ENCODE data around the gene MTX1. TPM values are rescaled to one million over a fixed set of nuclear protein-coding genes. Genes with fewer than 3 reads are reported as not detected.

Gene MTX1
- total and polyA plus RNA-seq, 4 donors = 25.6 to 72.1 (median 58.3) TPM

DNA sequence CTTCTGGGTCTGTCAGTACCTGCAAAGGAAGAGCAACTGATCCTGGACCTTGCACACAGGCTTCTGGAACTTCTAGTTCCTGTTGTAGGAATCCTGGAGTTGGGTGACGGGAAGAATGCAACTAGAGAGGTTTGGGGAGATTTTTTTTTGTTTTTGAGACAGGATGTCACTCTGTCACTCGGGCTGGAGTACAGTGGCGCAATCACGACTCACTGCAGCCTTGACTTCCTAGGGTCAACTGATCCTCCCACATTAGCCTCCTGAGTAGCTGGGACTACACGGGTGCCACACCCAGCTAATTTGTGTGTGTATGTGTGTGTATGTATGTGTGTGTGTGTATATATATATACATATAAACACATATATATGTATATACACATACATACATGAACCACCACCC lies 28.0 kb downstream of the MTX1 start:
- no peaks in the 10 kb centered on the region for H3K9me3 ChIP-seq (ENCODE audit: control insufficient read depth in 4 of 4, insufficient read depth in 3 of 4, low read length in 3 of 4)
- H3K27me3 ChIP-seq (ENCODE audit: control insufficient read depth in 3 of 3, insufficient read depth in 3 of 3, low read length in 2 of 3) = no peaks in the 10 kb centered on the region
- no peak overlapping the region for H3K9ac ChIP-seq (ENCODE audit: insufficient read depth in 1 of 2, low read length in 2 of 2)
- H3K4me1 ChIP-seq (ENCODE audit: control insufficient read depth in 5 of 5, insufficient read depth in 5 of 5, low read length in 5 of 5) = peaks cover 0 to 6% (median 3%) of the 10 kb centered on the region in 5 donors
- no peak overlapping the region for H3K4me3 ChIP-seq
- H3K36me3 ChIP-seq (ENCODE audit: control insufficient read depth in 4 of 4, insufficient read depth in 4 of 4, low read length in 4 of 4) = peaks cover 0 to 12% (median 0%) of the 10 kb centered on the region in 4 donors
- 41 to 69% methylated on average over 5 of the region's 5 CpGs for WGBS, 2 donors
- no peak overlapping the region for H3K27ac ChIP-seq (ENCODE audit: low read depth in 1 of 2, low read length in 1 of 2)
- no peak for TF ChIP-seq CTCF (IDR thresholded peaks at IDR 0.05; ENCODE audit: control extremely low read depth, extremely low read depth)
- DNase-seq = no peak
- ATAC-seq (ENCODE audit: insufficient read depth, low FRiP score) = no peak

GRCh38 chr1:155241069-155241679 lies 32.7 kb downstream of the MTX1 start:
- DNase-seq (peak; percentile 75 to 90 (median 89)), ATAC-seq (ENCODE audit: insufficient read depth, low FRiP score) (no peak)
- Histone ChIP-seq H3K36me3 (ENCODE audit: control insufficient read depth in 4 of 4, insufficient read depth in 4 of 4, low read length in 4 of 4) (peaks cover 0 to 12% (median 0%) of the 10 kb centered on the region in 4 donors), H3K27ac (ENCODE audit: low read depth in 1 of 2, low read length in 1 of 2) (peak overlapping the region in 1 of 2 donors; percentile 62), H3K4me1 (ENCODE audit: control insufficient read depth in 5 of 5, insufficient read depth in 5 of 5, low read length in 5 of 5) (peaks cover 0 to 23% (median 4%) of the 10 kb centered on the region in 5 donors), H3K4me3 (no peak overlapping the region), H3K9me3 (ENCODE audit: control insufficient read depth in 4 of 4, insufficient read depth in 3 of 4, low read length in 3 of 4) (no peaks in the 10 kb centered on the region), H3K27me3 (ENCODE audit: control insufficient read depth in 3 of 3, insufficient read depth in 3 of 3, low read length in 2 of 3) (no peaks in the 10 kb centered on the region), H3K9ac (ENCODE audit: insufficient read depth in 1 of 2, low read length in 2 of 2) (no peak overlapping the region)
- 14 to 19% methylated on average over 4 of the region's 4 CpGs for WGBS, 2 donors
- no peak for TF ChIP-seq CTCF (IDR thresholded peaks at IDR 0.05; ENCODE audit: control extremely low read depth, extremely low read depth)

DNA sequence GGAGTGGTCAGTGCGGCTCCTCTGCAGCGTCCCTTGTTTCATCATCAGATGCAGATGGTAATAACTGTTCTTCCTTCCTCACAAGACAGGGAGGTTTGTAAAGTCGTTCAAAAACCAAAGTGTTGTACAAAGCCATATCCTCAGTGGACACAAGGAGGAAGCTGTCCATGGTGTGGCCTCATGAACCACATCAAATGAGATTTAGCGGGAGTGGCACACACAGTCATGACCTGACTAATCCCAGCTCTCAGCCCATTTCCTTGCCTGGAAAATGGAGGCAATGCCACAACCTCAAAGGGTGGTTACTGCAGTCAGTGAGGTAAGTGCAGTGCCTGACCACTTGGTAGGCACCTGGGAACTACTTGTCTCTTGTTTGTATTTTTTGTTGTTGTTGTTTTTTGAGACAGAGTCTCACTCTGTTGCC lies 33.4 kb downstream of the MTX1 start:
- Histone ChIP-seq H3K27me3 (ENCODE audit: control insufficient read depth in 3 of 3, insufficient read depth in 3 of 3, low read length in 2 of 3) (no peaks in the 10 kb centered on the region), H3K9me3 (ENCODE audit: control insufficient read depth in 4 of 4, insufficient read depth in 3 of 4, low read length in 3 of 4) (no peaks in the 10 kb centered on the region), H3K4me1 (ENCODE audit: control insufficient read depth in 5 of 5, insufficient read depth in 5 of 5, low read length in 5 of 5) (peaks cover 0 to 23% (median 4%) of the 10 kb centered on the region in 5 donors), H3K27ac (ENCODE audit: low read depth in 1 of 2, low read length in 1 of 2) (peak overlapping the region in 1 of 2 donors; percentile 62), H3K4me3 (no peak overlapping the region), H3K9ac (ENCODE audit: insufficient read depth in 1 of 2, low read length in 2 of 2) (no peak overlapping the region), H3K36me3 (ENCODE audit: control insufficient read depth in 4 of 4, insufficient read depth in 4 of 4, low read length in 4 of 4) (peaks cover 0 to 9% (median 0%) of the 10 kb centered on the region in 4 donors)
- no peak for DNase-seq
- no peak for ATAC-seq (ENCODE audit: insufficient read depth, low FRiP score)
- no peak for TF ChIP-seq CTCF (IDR thresholded peaks at IDR 0.05; ENCODE audit: control extremely low read depth, extremely low read depth)
- 35 to 59% methylated on average over 4 of the region's 4 CpGs for WGBS, 2 donors
